Bronchial epithelial cell (primary cell): Measurements from ENCODE around the gene PDXK. TPM values are rescaled to one million over a fixed set of nuclear protein-coding genes. Genes with fewer than 3 reads are reported as not detected.

Experiments used
- DNase-seq: peaks from one replicate; pipeline ENCODE4 v3.0.0-alpha.2; 2010; ENCODE audit warnings: low read depth
- FAIRE-seq: peaks from 2 replicates; lab custom pipeline; 2011; peaks lifted over from hg19 to GRCh38; lab: Jason Lieb, UNC
- H3K27me3 ChIP-seq: 2 replicates; pipeline ENCODE4 v1.5.1; 2011; ENCODE audit warnings: low read length; ENCODE audit not compliant: control insufficient read depth, insufficient read depth
- H3K36me3 ChIP-seq: 2 replicates; pipeline ENCODE4 v1.5.1; 2011; ENCODE audit warnings: low read length; ENCODE audit not compliant: control insufficient read depth, insufficient read depth
- H3K4me3 ChIP-seq: 2 replicates; pipeline ENCODE4 v1.5.1; 2011; ENCODE audit warnings: mild to moderate bottlenecking, low read depth, low read length, control low read depth
- total RNA-seq: library from RNA; depleted of rRNA; stranded (reverse); fragments of >200 nt; gene quantifications from 2 replicates; pipeline ENCODE4 v1.2.1, GENCODE V29; 2014
- TF ChIP-seq, protein P1 (sequence below): IDR thresholded peaks from 2 replicates; pipeline ENCODE4 v1.5.1; 2011; ENCODE audit warnings: mild to moderate bottlenecking, moderate library complexity, low read length, control low read depth, inconsistent platforms; ENCODE audit not compliant: insufficient read depth, severe bottlenecking

Gene PDXK
- total RNA-seq, 1 donor from 2014 or later: 591 TPM

GRCh38 chr21:43779660-43780059 lies 60.7 kb downstream of the PDXK start:
- no peak overlapping the region for H3K4me3 ChIP-seq

GRCh38 chr21:43781846-43782245 lies 62.9 kb downstream of the PDXK start:
- Histone ChIP-seq H3K36me3 (no peaks in the 10 kb centered on the region), H3K27me3 (no peaks in the 10 kb centered on the region), H3K4me3 (no peak overlapping the region)
- TF ChIP-seq, protein P1, sequence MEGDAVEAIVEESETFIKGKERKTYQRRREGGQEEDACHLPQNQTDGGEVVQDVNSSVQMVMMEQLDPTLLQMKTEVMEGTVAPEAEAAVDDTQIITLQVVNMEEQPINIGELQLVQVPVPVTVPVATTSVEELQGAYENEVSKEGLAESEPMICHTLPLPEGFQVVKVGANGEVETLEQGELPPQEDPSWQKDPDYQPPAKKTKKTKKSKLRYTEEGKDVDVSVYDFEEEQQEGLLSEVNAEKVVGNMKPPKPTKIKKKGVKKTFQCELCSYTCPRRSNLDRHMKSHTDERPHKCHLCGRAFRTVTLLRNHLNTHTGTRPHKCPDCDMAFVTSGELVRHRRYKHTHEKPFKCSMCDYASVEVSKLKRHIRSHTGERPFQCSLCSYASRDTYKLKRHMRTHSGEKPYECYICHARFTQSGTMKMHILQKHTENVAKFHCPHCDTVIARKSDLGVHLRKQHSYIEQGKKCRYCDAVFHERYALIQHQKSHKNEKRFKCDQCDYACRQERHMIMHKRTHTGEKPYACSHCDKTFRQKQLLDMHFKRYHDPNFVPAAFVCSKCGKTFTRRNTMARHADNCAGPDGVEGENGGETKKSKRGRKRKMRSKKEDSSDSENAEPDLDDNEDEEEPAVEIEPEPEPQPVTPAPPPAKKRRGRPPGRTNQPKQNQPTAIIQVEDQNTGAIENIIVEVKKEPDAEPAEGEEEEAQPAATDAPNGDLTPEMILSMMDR: no peak
- DNase-seq: no peak
- FAIRE-seq: no peak

More at GRCh38 chr21:43779660-43780059, 60.7 kb downstream of the PDXK start:
- no peak for FAIRE-seq
- Histone ChIP-seq H3K36me3 (no peaks in the 10 kb centered on the region), H3K27me3 (no peaks in the 10 kb centered on the region)
- TF ChIP-seq, protein P1: no peak
- DNase-seq: no peak

- H3K4me3 ChIP-seq: no peak overlapping the region
- peak; percentile 92 for DNase-seq
- H3K36me3 ChIP-seq: no peaks in the 10 kb centered on the region
- TF ChIP-seq, protein P1: no peak
- no peaks in the 10 kb centered on the region for H3K27me3 ChIP-seq
- FAIRE-seq: no peak
Measured at GRCh38 chr21:43782431-43783097, 63.6 kb downstream of the PDXK start.

GRCh38 chr21:43783098-43783700 lies 64.3 kb downstream of the PDXK start:
- TF ChIP-seq, protein P1: no peak
- Histone ChIP-seq H3K4me3 (no peak overlapping the region), H3K36me3 (no peaks in the 10 kb centered on the region), H3K27me3 (no peaks in the 10 kb centered on the region)
- FAIRE-seq (no peak), DNase-seq (peak; percentile 44)

DNA sequence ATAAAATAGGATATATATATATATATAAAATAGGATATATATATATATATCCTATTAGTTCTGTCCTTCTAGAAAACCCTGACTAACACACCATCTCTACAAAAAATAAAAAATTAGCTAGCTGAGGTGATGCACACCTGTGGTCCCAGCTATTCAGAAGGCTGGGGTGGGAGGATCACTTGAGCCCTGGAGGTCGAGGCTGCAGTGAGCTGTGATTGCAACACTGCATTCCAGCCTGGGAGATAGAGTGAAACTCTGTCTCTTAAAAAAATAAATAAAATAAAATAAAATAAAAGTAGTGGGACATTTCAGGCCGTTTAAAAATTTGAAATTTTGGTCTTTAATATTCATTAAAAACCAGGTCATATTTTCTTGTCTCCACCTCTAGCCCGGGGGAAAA lies 66.2 kb downstream of the PDXK start:
- TF ChIP-seq, protein P1: no peak
- Histone ChIP-seq H3K27me3 (no peaks in the 10 kb centered on the region), H3K36me3 (no peaks in the 10 kb centered on the region), H3K4me3 (no peak overlapping the region)
- DNase-seq: no peak
- no peak for FAIRE-seq
